K562 (cell line): ENCODE measurements around the gene GUK1. TPM values are rescaled to one million over a fixed set of nuclear protein-coding genes. Genes with fewer than 3 reads are reported as not detected.

Experiments
- ARID1B ChIP-seq: fragments of 450-650 bp; IDR thresholded peaks from 2 replicates; pipeline ENCODE4 v1.6.1; 2016; ENCODE audit warnings: antibody characterized with exemption, mild to moderate bottlenecking, inconsistent platforms
- BRCA1 ChIP-seq, 2 experiments: fragments of 450-650 bp in 1 of 2; sonication (generic) in 1 of 2; formaldehyde crosslinking in 1 of 2; IDR thresholded peaks; 2 replicates each; pipeline versions ENCODE4 v1.5.0 to v1.6.1; 2017 to 2020; ENCODE audit warnings: mild to moderate bottlenecking in 1 of 2, missing genetic modification reagents in 1 of 2
- E2F5 ChIP-seq: sonication (generic); formaldehyde crosslinking; IDR thresholded peaks from 2 replicates; pipeline ENCODE4 v1.8.0; 2022; ENCODE audit warnings: mild to moderate bottlenecking, missing genetic modification reagents
- ELK3 ChIP-seq: fragments of 450-650 bp; formaldehyde crosslinking; IDR thresholded peaks from 2 replicates; pipeline ENCODE4 v1.4.0; 2020; ENCODE audit warnings: mild to moderate bottlenecking
- GABPB1 ChIP-seq: sonication (generic); formaldehyde crosslinking; IDR thresholded peaks from 2 replicates; pipeline ENCODE4 v1.8.0; 2022; ENCODE audit warnings: mild to moderate bottlenecking, missing genetic modification reagents
- JUNB ChIP-seq: fragments of 450-650 bp; formaldehyde crosslinking; conservative IDR thresholded peaks from 2 replicates; pipeline ENCODE4 v1.4.0; 2020; ENCODE audit warnings: mild to moderate bottlenecking
- MED1 ChIP-seq: sonication (generic); formaldehyde crosslinking; IDR thresholded peaks from 2 replicates; pipeline ENCODE4 v1.8.1; 2023; ENCODE audit warnings: missing genetic modification reagents, borderline replicate concordance
- MYC ChIP-seq, 2 experiments: fragments of 250-450 bp in 1 of 2; sonication (Bioruptor Pico) in 1 of 2; IDR thresholded peaks; 2 replicates each; pipeline versions ENCODE4 v1.5.1 to v1.6.1; 2012 to 2021; ENCODE audit warnings: low read depth in 2 of 2, borderline replicate concordance in 1 of 2, improper control_type of control experiment in 1 of 2, low read length in 1 of 2, mild to moderate bottlenecking in 1 of 2, moderate library complexity in 1 of 2
- MYNN ChIP-seq, 2 experiments: sonication (generic); formaldehyde crosslinking in 1 of 2; IDR thresholded peaks; 2 replicates each; pipeline versions ENCODE4 v1.5.0 to v1.6.1; 2016 to 2020; ENCODE audit warnings: antibody characterized with exemption in 1 of 2, missing genetic modification reagents in 1 of 2
- PBX2 ChIP-seq, 2 experiments: IDR thresholded peaks in 1 of 2; conservative IDR thresholded peaks in 1 of 2; 2 replicates each; pipeline ENCODE4 v1.6.1; 2016; ENCODE audit warnings: low read depth in 2 of 2, mild to moderate bottlenecking in 1 of 2, missing compliant biosample characterization in 1 of 2, missing genetic modification characterization in 1 of 2, moderate library complexity in 1 of 2
- RB1 ChIP-seq: fragments of 450-650 bp; IDR thresholded peaks from 2 replicates; pipeline ENCODE4 v1.6.1; 2017; ENCODE audit warnings: low read depth, mild to moderate bottlenecking
- SMC3 ChIP-seq: conservative IDR thresholded peaks from 2 replicates; pipeline ENCODE4 v1.6.1; 2011; ENCODE audit warnings: low read depth, low read length, improper control_type of control experiment; ENCODE audit not compliant: insufficient read depth
- SRSF9 ChIP-seq: fragments of 200-400 bp; formaldehyde crosslinking; IDR thresholded peaks from 2 replicates; pipeline ENCODE4 v1.6.1; 2017; ENCODE audit warnings: low read depth, low read length, borderline replicate concordance
- TFAP4 ChIP-seq: sonication (generic); formaldehyde crosslinking; IDR thresholded peaks from 2 replicates; pipeline ENCODE4 v1.8.0; 2022; ENCODE audit warnings: missing genetic modification reagents, mild to moderate bottlenecking, moderate library complexity, borderline replicate concordance
- THRB ChIP-seq: fragments of 450-650 bp; formaldehyde crosslinking; conservative IDR thresholded peaks from 2 replicates; pipeline ENCODE4 v1.4.0; 2022; ENCODE audit warnings: mild to moderate bottlenecking, missing genetic modification characterization
- ZNF224 ChIP-seq: sonication (generic); formaldehyde crosslinking; IDR thresholded peaks from 2 replicates; pipeline ENCODE4 v1.8.0; 2022; ENCODE audit warnings: mild to moderate bottlenecking, missing genetic modification reagents
- ZNF444 ChIP-seq: fragments of 250-450 bp; sonication (Bioruptor Pico); IDR thresholded peaks from 2 replicates; pipeline ENCODE4 v1.4.0; 2020; ENCODE audit warnings: mild to moderate bottlenecking, moderate library complexity
- ZNF695 ChIP-seq: fragments of 450-650 bp; formaldehyde crosslinking; IDR thresholded peaks from 2 replicates; pipeline ENCODE4 v1.4.0; 2020; ENCODE audit warnings: mild to moderate bottlenecking, moderate library complexity
- polyA plus RNA-seq, 8 experiments: library from polyadenylated mRNA; depleted of rRNA in 4 of 8; stranded (reverse) in 5 of 8; unstranded in 3 of 8; fragments of >200 nt; fragmentation: Nextera tagmentation in 2 of 8; fragmentation: Illumina TruSeq in 1 of 8; extraction: Ambion mirVana in 2 of 8; extraction: Trizol in 1 of 8; gene quantifications; 2 replicates each; pipeline versions ENCODE4 v1.2.1 to v1.2.3, GENCODE V29; 2011 to 2014; ENCODE audit warnings: inconsistent platforms in 1 of 8, missing spikeins in 1 of 8
- total RNA-seq, 7 experiments: library from RNA; depleted of rRNA in 6 of 7; stranded (reverse); fragments of >200 nt in 6 of 7; fragmentation: Illumina TruSeq in 2 of 7; extraction: Trizol in 2 of 7; gene quantifications; 2 replicates each; pipeline versions ENCODE4 v1.2.1 to v1.2.3, GENCODE V29; 2011 to 2021; ENCODE audit warnings: low replicate concordance in 1 of 7

The GUK1 gene
- total and polyA plus RNA-seq, 9 of the 15 experiments (the other 6 are each of a cell fraction or from before 2014, with no cell fraction given), result 7.0 to 331 (median 132) TPM

GRCh38 chr1:228101994-228102790, 37.9 kb upstream of the GUK1 start (continued):
- TF ChIP-seq BRCA1 (IDR thresholded peaks at IDR 0.05) (no peak), BRCA1 (CRISPR knock-in tag; IDR thresholded peaks at IDR 0.05) (no peak), SMC3 (0 out of 2 replicates have a peak, but pooled peaks have one; percentile 23), ELK3 (no peak), TFAP4 (peak; percentile 63; the same call in 1 of the 2 replicates), MYNN (IDR thresholded peaks at IDR 0.05) (no peak), MYNN (CRISPR knock-in tag; IDR thresholded peaks at IDR 0.05) (no peak), RB1 (peak; percentile 22; the same call in 1 of the 2 replicates), ZNF224 (no peak), MED1 (CRISPR knock-in tag) (no peak), ZNF444 (CRISPR knock-in tag) (no peak), PBX2 (CRISPR knock-in tag; IDR thresholded peaks at IDR 0.05; ENCODE audit: low read depth) (no peak), PBX2 (tag; conservative IDR thresholded peaks at IDR 0.05; ENCODE audit: low read depth) (no peak), ARID1B (peak; percentile 6; the same call in 1 of the 2 replicates), SRSF9 (no peak), E2F5 (CRISPR knock-in tag) (no peak), THRB (CRISPR knock-in tag) (0 out of 2 replicates have a peak, but pooled peaks have one; percentile 37), ZNF695 (CRISPR knock-in tag) (no peak), GABPB1 (CRISPR knock-in tag) (peak; percentile 35; the same call in 1 of the 2 replicates), JUNB (CRISPR knock-in tag) (no peak), MYC (IDR thresholded peaks at IDR 0.05; ENCODE audit: low read depth, low read length) (peak; percentile 60), MYC (CRISPR knock-in tag; IDR thresholded peaks at IDR 0.05; ENCODE audit: borderline replicate concordance, low read depth) (no peak)
